NCI-H2107 treated with DMSO at 0.1 percent for 48 hours (cell line): ENCODE measurements around the gene SOX14.

Experiments
- DNase-seq: peaks from one replicate; lab custom pipeline; 2025; ENCODE audit not compliant: unreplicated experiment; lab: John Stamatoyannopoulos, UW

The SOX14 gene

GRCh38 chr3:137767538-137768360, 3.6 kb downstream of the SOX14 start:
- DNase-seq, result no peak

- no peak for DNase-seq
Measured at GRCh38 chr3:137768361-137769321, 4.5 kb downstream of the SOX14 start.

GRCh38 chr3:137769322-137770065, 5.4 kb downstream of the SOX14 start:
- DNase-seq, result no peak

GRCh38 chr3:137770066-137770834, 6.1 kb downstream of the SOX14 start:
- DNase-seq, result no peak

GRCh38 chr3:137770835-137771399, 6.8 kb downstream of the SOX14 start:
- no peak for DNase-seq

- DNase-seq, result no peak
Measured at GRCh38 chr3:137771401-137772213, 7.5 kb downstream of the SOX14 start.

GRCh38 chr3:137772214-137772955, 8.3 kb downstream of the SOX14 start:
- no peak for DNase-seq

- no peak for DNase-seq
Measured at GRCh38 chr3:137778941-137779340, 14.8 kb downstream of the SOX14 start.

- no peak for DNase-seq
Measured at GRCh38 chr3:137787529-137787928, 23.4 kb downstream of the SOX14 start.

GRCh38 chr3:137789236-137789635, 25.1 kb downstream of the SOX14 start:
- no peak for DNase-seq

- peak; percentile 2 for DNase-seq
Measured at GRCh38 chr3:137792626-137793271, 28.6 kb downstream of the SOX14 start.

- no peak for DNase-seq
Measured at GRCh38 chr3:137796993-137797392, 32.9 kb downstream of the SOX14 start.

- no peak for DNase-seq
Measured at GRCh38 chr3:137803215-137803614, 39.1 kb downstream of the SOX14 start.

GRCh38 chr3:137807998-137808397, 43.9 kb downstream of the SOX14 start:
- no peak for DNase-seq

- no peak for DNase-seq
Measured at GRCh38 chr3:137809509-137809908, 45.4 kb downstream of the SOX14 start.

- no peak for DNase-seq
Measured at GRCh38 chr3:137812023-137812422, 47.9 kb downstream of the SOX14 start.

- DNase-seq, result no peak
Measured at GRCh38 chr3:137815251-137815650, 51.1 kb downstream of the SOX14 start.
